BJ (cell line): ENCODE data around the gene SLIT3. TPM values are rescaled to one million over a fixed set of nuclear protein-coding genes. Genes with fewer than 3 reads are reported as not detected.

ENCODE experiments used
- CTCF ChIA-PET: fragments of 350-600 bp; formaldehyde crosslinking; extraction: SDS; loops from one replicate; lab custom pipeline; 2021; ENCODE audit warnings: antibody characterized with exemption, inconsistent platforms; lab: Yijun Ruan, JAX
- POLR2A ChIA-PET: fragments of 300-600 bp; sonication (Branson Sonifier 250); formaldehyde crosslinking; extraction: SDS; loops from one replicate; lab custom pipeline; 2021; ENCODE audit warnings: antibody characterized with exemption; lab: Charles Lee
- DNase-seq: peaks from one replicate; pipeline ENCODE4 v3.0.0-alpha.2; 2011; ENCODE audit warnings: low read depth
- H3K27me3 ChIP-seq: 2 replicates; pipeline ENCODE4 v1.6.0; 2011; ENCODE audit warnings: low read length; ENCODE audit not compliant: control insufficient read depth, insufficient read depth
- H3K36me3 ChIP-seq: 2 replicates; pipeline ENCODE4 v1.5.1; 2011; ENCODE audit warnings: low read length; ENCODE audit not compliant: control insufficient read depth, insufficient read depth
- H3K4me3 ChIP-seq: 2 replicates; pipeline ENCODE4 v1.5.1; 2011; ENCODE audit warnings: low read depth, mild to moderate bottlenecking, control low read depth, low read length
- CTCF ChIP-seq: IDR thresholded peaks from 2 replicates; pipeline ENCODE4 v1.5.1; 2011; ENCODE audit warnings: low read depth, mild to moderate bottlenecking, control low read depth, inconsistent platforms, low read length, moderate library complexity; ENCODE audit not compliant: insufficient read depth
- polyA plus RNA-seq: library from polyadenylated mRNA; depleted of rRNA; stranded (reverse); fragments of >200 nt; gene quantifications from 2 replicates; pipeline ENCODE4 v1.2.3, GENCODE V29; 2011

The SLIT3 gene
- polyA plus RNA-seq, 1 experiment: 26.8 TPM

GRCh38 chr5:169011451-169011850 lies 289.5 kb downstream of the SLIT3 start:
- Histone ChIP-seq H3K27me3 (no peaks in the 10 kb centered on the region; the same call in 1 of the 2 replicates), H3K36me3 (no peaks in the 10 kb centered on the region), H3K4me3 (no peak overlapping the region)
- TF ChIP-seq CTCF: no peak
- POLR2A ChIA-PET: no interaction called here
- CTCF ChIA-PET: interaction anchor here (1.2 kb wide), 1 partner anchor 23 kb away, joined by 3 read pairs; no protein-coding TSS in a partner anchor
- no peak for DNase-seq

DNA sequence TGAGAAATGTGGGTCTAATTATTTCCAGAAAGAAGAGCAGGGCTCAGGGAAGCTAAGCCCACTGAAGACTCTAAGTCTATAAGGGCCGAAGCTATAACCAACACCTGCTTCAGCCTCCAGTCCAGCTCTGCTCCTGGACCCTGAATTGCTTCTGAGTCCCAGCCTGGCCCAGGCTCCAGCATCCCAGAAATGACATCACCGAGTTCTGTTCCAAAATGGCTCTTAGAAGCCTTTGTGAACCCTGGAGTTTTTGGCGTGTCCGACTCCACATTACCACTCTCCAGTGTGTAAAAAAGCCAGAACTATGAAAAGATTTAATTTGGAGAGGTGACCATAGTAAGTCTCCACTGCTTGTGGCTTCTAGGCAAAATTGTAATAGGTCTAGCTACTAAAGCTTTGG lies 289.9 kb downstream of the SLIT3 start:
- no peak for DNase-seq
- ChIA-PET POLR2A (no interaction called here), CTCF (interaction anchor here (1.2 kb wide), 1 partner anchor 22 kb away, joined by 3 read pairs; no protein-coding TSS in a partner anchor)
- no peaks in the 10 kb centered on the region for H3K36me3 ChIP-seq
- TF ChIP-seq CTCF: no peak
- H3K4me3 ChIP-seq: no peak overlapping the region
- H3K27me3 ChIP-seq: no peaks in the 10 kb centered on the region; the same call in 1 of the 2 replicates

DNA sequence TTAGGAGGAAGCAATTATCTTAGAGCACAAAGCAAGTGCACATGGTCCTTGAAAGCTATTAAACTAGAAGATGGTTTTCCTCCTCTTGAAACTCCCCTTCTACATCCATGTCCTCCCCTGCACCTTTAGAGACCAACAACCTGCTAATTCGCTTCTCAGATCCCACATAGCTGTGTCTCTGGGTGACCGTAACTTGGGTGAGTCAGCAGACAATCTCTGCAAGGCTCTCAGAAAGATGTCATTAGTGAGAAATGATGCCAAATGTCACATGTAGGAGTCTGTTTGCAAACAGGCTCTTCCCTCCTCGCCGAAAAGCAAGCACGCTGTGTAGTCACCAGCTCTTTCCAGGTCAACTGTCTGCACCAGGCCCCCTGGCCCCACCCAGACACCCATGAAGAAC lies 291.8 kb downstream of the SLIT3 start:
- POLR2A ChIA-PET: no interaction called here
- no peak for TF ChIP-seq CTCF
- Histone ChIP-seq H3K36me3 (no peaks in the 10 kb centered on the region), H3K4me3 (no peak overlapping the region), H3K27me3 (no peaks in the 10 kb centered on the region; the same call in none of the 2 replicates)
- no peak for DNase-seq
- CTCF ChIA-PET: interaction anchor here (0.6 to 1.0 kb wide), 3 partner anchors 14 to 539 kb away, joined by 3 to 4 read pairs (median 3); no protein-coding TSS in a partner anchor

DNA sequence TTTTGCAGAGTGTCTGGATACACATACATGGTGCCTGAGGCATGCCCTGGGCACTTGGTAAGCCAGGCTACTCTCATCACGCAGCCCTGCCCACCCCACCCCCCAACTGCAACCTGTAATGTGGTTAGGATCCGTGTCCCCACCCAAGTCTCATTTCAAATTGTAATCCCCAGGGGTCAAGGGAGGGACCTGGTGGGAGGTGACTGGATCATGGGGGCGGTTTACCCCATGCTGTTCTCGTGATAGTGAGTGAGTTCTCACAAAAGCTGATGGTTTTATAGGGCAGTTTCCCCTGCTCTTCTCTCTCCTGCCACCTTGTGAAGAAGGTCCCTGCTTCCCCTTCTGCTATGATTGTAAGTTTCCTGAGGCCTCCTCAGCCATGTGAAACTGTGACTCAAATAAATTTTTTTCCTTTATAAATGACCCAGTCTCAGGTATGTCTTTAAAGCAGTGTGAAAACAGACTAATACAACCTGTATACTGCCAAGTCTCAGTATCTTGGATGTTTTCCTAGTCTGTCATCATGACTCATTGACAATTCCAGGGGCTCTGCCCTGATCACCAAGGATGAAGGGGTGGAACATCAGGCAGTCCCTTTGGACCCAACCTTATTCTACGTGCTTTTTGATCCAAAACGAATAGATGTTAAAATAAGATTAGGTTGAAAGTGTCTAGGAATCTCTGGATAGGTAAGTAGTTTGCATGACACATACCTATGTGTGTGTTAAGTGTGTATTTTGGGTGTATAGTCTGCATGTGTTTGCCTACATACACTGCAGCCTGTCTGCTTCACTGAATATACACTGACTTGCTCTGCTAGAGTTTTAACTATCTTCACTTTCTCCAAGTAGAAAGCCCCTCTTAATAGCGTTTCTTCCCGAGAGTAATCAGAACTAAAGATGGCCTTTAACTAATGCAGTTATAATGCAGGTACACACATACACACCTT lies 293.8 kb downstream of the SLIT3 start:
- Histone ChIP-seq H3K4me3 (no peak overlapping the region), H3K27me3 (no peaks in the 10 kb centered on the region; the same call in none of the 2 replicates), H3K36me3 (no peaks in the 10 kb centered on the region)
- CTCF ChIA-PET: interaction anchor here (0.9 kb wide), 1 partner anchor 181 kb away, joined by 3 read pairs; no protein-coding TSS in a partner anchor
- TF ChIP-seq CTCF: no peak
- no peak for DNase-seq
- POLR2A ChIA-PET: no interaction called here

GRCh38 chr5:169004551-169004950 lies 296.4 kb downstream of the SLIT3 start:
- no peak for TF ChIP-seq CTCF
- CTCF ChIA-PET: interaction anchor here (1.1 to 2.1 kb wide), 6 partner anchors 8 to 543 kb away, joined by 3 to 7 read pairs (median 4); no protein-coding TSS in a partner anchor
- Histone ChIP-seq H3K36me3 (no peaks in the 10 kb centered on the region), H3K4me3 (no peak overlapping the region), H3K27me3 (no peaks in the 10 kb centered on the region; the same call in 1 of the 2 replicates)
- POLR2A ChIA-PET: no interaction called here
- no peak for DNase-seq
